Mucosa of descending colon (tissue), 3 donors: ENCODE measurements around the gene NPR3. TPM values are rescaled to one million over a fixed set of nuclear protein-coding genes. Genes with fewer than 3 reads are reported as not detected.

Experiments
- ATAC-seq: fragments of 200-7000 bp; cut with Tn5 transposase; one replicate; pipeline ENCODE4 v1.9.1; 2020; ENCODE audit warnings: mild to moderate bottlenecking, moderate library complexity
- DNase-seq, 3 donors: peaks; one replicate each; pipeline ENCODE4 v3.0.0-alpha.2; 2020
- H3K36me3 ChIP-seq: fragments of 200-600 bp; one replicate; pipeline ENCODE4 v1.8.0; 2021; ENCODE audit warnings: low read depth, mild to moderate bottlenecking
- H3K4me1 ChIP-seq: fragments of 200-600 bp; one replicate; pipeline ENCODE4 v1.8.0; 2021; ENCODE audit warnings: low read depth, mild to moderate bottlenecking
- H3K4me3 ChIP-seq: fragments of 200-600 bp; one replicate; pipeline ENCODE4 v1.8.0; 2021; ENCODE audit warnings: mild to moderate bottlenecking
- H3K9me3 ChIP-seq: fragments of 200-600 bp; one replicate; pipeline ENCODE4 v1.8.0; 2021; ENCODE audit warnings: mild to moderate bottlenecking
- intact Hi-C, 2 donors: fragments of 100-400 bp; cut with DNase I in 1 of 2; cut with micrococcal nuclease in 1 of 2; formaldehyde crosslinking; loops; one replicate each; pipeline versions ENCODE4 v1.11.0 to v1.11.1; 2022; cut with DNase I, micrococcal nuclease
- total RNA-seq, 3 donors: library from RNA; stranded (reverse); fragmentation: NEBNext Ultra II Directional in 2 of 3; extraction: Animal tissue kit (Norgen Biotek cat#: 25700) in 2 of 3; gene quantifications; one replicate each; pipeline versions ENCODE4 v1.2.1 to v1.2.4, GENCODE V29; 2021 to 2023
- TF ChIP-seq, protein P1 (sequence below): fragments of 200-600 bp; IDR thresholded peaks from one replicate; pipeline ENCODE4 v1.8.0; 2022; ENCODE audit warnings: antibody characterized with exemption, mild to moderate bottlenecking
- donor health status: DM: no; HTN: no; CAD: no; lungs with moderate emphysema.
- donor health status: DM: no; HTN: no; CAD: no.
- donor health status: DM: no; HTN: yes; CAD: no.

NPR3 gene
- total RNA-seq, 3 donors from 2014 or later: 1.4 to 24.0 (median 2.8) TPM

- TF ChIP-seq, protein P1, sequence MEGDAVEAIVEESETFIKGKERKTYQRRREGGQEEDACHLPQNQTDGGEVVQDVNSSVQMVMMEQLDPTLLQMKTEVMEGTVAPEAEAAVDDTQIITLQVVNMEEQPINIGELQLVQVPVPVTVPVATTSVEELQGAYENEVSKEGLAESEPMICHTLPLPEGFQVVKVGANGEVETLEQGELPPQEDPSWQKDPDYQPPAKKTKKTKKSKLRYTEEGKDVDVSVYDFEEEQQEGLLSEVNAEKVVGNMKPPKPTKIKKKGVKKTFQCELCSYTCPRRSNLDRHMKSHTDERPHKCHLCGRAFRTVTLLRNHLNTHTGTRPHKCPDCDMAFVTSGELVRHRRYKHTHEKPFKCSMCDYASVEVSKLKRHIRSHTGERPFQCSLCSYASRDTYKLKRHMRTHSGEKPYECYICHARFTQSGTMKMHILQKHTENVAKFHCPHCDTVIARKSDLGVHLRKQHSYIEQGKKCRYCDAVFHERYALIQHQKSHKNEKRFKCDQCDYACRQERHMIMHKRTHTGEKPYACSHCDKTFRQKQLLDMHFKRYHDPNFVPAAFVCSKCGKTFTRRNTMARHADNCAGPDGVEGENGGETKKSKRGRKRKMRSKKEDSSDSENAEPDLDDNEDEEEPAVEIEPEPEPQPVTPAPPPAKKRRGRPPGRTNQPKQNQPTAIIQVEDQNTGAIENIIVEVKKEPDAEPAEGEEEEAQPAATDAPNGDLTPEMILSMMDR: no peak
- intact Hi-C loops: no loop called here
Observed at GRCh38 chr5:32678472-32678871, 32.6 kb upstream of the NPR3 start.

GRCh38 chr5:32679218-32679617 lies 31.9 kb upstream of the NPR3 start:
- Histone ChIP-seq H3K4me1 (no peaks in the 10 kb centered on the region), H3K4me3 (no peak overlapping the region), H3K9me3 (peaks cover 4% of the 10 kb centered on the region), H3K36me3 (no peaks in the 10 kb centered on the region)
- TF ChIP-seq, protein P1: no peak
- intact Hi-C loops: no loop called here
- ATAC-seq (no peak), DNase-seq (no peak)

More at GRCh38 chr5:32678472-32678871, 32.6 kb upstream of the NPR3 start:
- no peaks in the 10 kb centered on the region for H3K36me3 ChIP-seq
- ATAC-seq: no peak
- H3K4me3 ChIP-seq: no peak overlapping the region
- H3K4me1 ChIP-seq: no peaks in the 10 kb centered on the region
- DNase-seq: no peak
- H3K9me3 ChIP-seq: no peaks in the 10 kb centered on the region

DNA sequence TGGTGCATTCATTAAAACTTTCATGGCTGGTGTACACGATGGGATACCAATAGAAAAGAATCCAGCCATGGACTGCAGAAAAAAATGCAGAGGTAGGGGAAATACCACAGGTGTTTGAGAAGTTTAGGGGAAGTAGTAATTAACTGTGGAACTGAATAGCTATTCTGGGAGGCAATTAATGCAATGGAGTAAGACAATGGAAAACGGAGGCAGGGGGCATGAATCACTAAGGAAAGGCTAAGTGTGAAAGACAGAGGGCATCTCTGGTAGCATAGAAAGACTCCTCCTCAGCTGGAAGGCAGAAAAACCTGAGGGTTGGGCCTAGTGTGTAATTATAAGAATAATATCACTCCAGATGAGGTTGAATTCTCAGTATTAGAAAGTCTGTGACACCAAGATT lies 30.9 kb upstream of the NPR3 start:
- no peak for ATAC-seq
- H3K4me3 ChIP-seq: no peak overlapping the region
- TF ChIP-seq, protein P1: no peak
- DNase-seq: no peak
- H3K9me3 ChIP-seq: peaks cover 12% of the 10 kb centered on the region
- intact Hi-C loops: no loop called here
- no peaks in the 10 kb centered on the region for H3K36me3 ChIP-seq
- H3K4me1 ChIP-seq: no peaks in the 10 kb centered on the region

GRCh38 chr5:32683125-32683524 lies 28.0 kb upstream of the NPR3 start:
- Histone ChIP-seq H3K4me3 (no peak overlapping the region), H3K9me3 (peaks cover 12% of the 10 kb centered on the region), H3K36me3 (no peaks in the 10 kb centered on the region), H3K4me1 (no peaks in the 10 kb centered on the region)
- intact Hi-C loops: no loop called here
- TF ChIP-seq, protein P1: no peak
- DNase-seq: no peak
- ATAC-seq: no peak

DNA sequence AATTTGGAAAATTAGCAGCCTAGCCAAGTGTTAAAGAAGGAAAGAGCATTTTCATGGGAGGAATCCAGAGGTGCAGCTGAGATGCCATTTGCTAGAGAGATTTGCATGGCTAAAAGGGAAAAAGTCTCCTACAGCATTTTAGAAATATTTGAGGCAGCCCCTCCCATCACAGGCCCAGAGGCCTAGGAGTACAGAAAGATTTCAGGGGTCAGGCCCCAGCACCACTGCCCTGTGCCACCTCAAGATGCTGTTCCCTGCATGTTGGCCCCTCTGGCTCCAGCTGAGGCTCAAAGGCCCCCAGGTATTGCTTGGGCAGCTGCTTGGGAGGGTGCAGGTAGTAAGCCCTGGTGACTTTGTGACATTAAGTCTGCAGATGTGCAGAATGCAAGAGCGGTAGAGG lies 26.9 kb upstream of the NPR3 start:
- intact Hi-C loops: no loop called here
- Histone ChIP-seq H3K9me3 (peaks cover 12% of the 10 kb centered on the region), H3K4me3 (no peak overlapping the region), H3K36me3 (no peaks in the 10 kb centered on the region), H3K4me1 (no peaks in the 10 kb centered on the region)
- ATAC-seq (no peak), DNase-seq (no peak)
- TF ChIP-seq, protein P1: no peak
